Activated T-cell treated with anti-CD3 and anti-CD28 coated beads, Interleukin-2, amount 50 U/mL, for 24 hours (primary cell): ENCODE data around the gene GNGT1.

ENCODE experiments used
- DNase-seq: peaks from one replicate; pipeline ENCODE4 v3.0.0-alpha.2; 2020
- H3K27ac Mint-ChIP-seq: 2 replicates; pipeline ENCODE4 v1.8.0; 2020; ENCODE audit warnings: mild to moderate bottlenecking, mixed read lengths
- H3K27me3 Mint-ChIP-seq: 2 replicates; pipeline ENCODE4 v1.8.0; 2020; ENCODE audit warnings: mixed read lengths
- H3K36me3 Mint-ChIP-seq: 2 replicates; pipeline ENCODE4 v1.8.0; 2020; ENCODE audit warnings: low read depth, mixed read lengths
- H3K4me1 Mint-ChIP-seq: 2 replicates; pipeline ENCODE4 v1.8.0; 2020; ENCODE audit warnings: low read depth, mixed read lengths
- H3K4me3 Mint-ChIP-seq: 2 replicates; pipeline ENCODE4 v1.8.0; 2020; ENCODE audit warnings: mild to moderate bottlenecking, moderate library complexity, mixed read lengths
- H3K9me3 Mint-ChIP-seq: 2 replicates; pipeline ENCODE4 v1.8.0; 2020; ENCODE audit warnings: mixed read lengths

The GNGT1 gene

DNA sequence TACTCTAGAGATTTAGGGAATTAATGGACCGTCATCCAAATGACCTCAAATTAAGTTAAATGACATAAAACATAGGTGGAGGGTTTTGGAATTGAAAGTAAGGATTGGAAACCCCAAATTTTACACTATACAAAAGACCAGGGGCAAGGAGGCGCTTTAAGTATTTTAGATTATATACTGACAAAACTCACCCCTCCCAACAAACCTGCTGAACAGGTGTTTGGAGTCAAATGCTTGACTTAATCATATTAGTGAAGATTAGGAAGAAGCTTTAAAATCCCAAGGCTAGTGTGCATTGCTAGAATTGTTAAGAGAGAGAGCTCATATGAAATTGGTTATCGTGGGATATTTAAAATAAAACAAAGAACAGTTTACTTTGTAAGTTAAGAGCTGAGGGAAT lies at the start of gene GNGT1:
GNGT1 (plus strand) TSS at position 301 of the 400 bp plus-strand sequence. CDS start 180 bp downstream, outside the sequence.
- H3K36me3 Mint-ChIP-seq, result no peaks in the 10 kb centered on the region
- H3K4me1 Mint-ChIP-seq, result no peaks in the 10 kb centered on the region
- no peak for DNase-seq
- H3K27ac Mint-ChIP-seq, result no peak within 1 kb of the TSS
- peaks cover 7% of the 10 kb centered on the region for H3K27me3 Mint-ChIP-seq
- no peaks in the 10 kb centered on the region for H3K9me3 Mint-ChIP-seq
- no peak within 1 kb of the TSS for H3K4me3 Mint-ChIP-seq

DNA sequence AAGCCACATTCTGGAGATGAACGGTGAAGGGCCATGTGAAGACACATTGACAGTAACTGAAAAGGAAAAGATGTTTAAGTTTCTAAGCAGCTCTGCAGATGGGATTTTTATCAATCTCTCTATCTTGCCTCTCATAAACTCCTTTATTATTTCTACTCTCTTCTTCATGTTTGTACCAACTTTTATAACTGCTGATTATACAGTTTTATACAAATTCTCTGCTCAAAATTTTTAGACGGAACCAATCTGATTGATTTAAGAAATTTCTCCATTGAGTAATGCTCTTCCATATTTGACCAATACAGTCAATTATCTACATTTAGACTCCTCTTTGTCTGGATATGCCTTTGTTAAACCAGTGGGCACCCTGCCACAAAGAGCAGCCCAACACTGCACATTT lies 47.5 kb upstream of the GNGT1 start:
- Mint-ChIP-seq H3K4me3 (no peak overlapping the region), H3K9me3 (no peaks in the 10 kb centered on the region), H3K36me3 (no peaks in the 10 kb centered on the region), H3K27ac (no peak overlapping the region), H3K27me3 (peaks cover 5% of the 10 kb centered on the region), H3K4me1 (no peaks in the 10 kb centered on the region)
- no peak for DNase-seq

DNA sequence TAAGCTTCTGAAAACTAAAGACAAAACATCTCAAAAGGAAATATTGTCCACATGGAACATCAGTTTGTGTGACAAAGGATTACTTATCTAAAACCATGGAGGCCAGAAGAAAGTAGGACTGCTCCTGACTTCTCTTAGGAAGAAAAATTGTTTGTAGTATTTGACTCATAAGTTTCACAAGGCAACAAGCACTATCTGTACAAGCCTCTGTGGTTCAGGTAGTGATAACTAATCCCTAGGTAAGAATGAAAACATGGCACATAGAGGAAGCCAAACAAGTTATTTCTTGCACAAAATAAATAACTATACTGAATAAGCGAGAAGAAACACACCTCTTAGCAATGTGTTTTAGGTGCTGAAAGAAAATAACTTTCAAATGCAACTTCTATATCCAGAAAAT lies 46.1 kb upstream of the GNGT1 start:
- Mint-ChIP-seq H3K9me3 (no peaks in the 10 kb centered on the region), H3K4me3 (no peak overlapping the region), H3K27me3 (peaks cover 5% of the 10 kb centered on the region), H3K27ac (no peak overlapping the region), H3K36me3 (no peaks in the 10 kb centered on the region), H3K4me1 (no peaks in the 10 kb centered on the region)
- DNase-seq, result no peak

DNA sequence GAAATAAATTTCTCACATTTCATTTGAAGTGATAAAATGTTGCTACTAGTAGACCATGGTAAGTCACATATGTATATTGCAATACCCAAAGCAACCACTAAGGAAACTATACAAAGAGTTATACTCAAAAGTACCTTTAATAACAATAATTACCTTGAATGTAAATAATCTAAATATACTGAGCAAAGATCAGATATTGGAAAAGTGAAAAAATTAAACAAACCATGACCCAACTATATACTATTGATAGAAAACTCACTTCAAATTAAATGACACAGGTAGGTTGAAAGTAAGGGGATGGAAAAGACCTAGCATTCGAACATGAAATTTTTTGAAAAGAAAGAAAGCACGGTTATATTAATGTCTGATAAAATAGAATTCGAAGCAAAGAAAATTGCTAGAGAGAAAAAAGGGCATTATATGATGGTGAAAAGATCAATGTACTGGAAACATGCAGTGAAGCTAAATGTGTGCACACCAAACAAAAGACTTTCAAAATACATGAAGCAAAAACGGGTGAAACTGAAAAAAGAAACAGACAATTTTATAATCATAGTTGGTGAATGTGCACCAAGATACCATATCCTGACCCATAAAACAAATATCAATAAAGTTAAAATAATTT lies 44.9 kb upstream of the GNGT1 start:
- Mint-ChIP-seq H3K27me3 (no peaks in the 10 kb centered on the region), H3K9me3 (no peaks in the 10 kb centered on the region), H3K36me3 (no peaks in the 10 kb centered on the region), H3K4me1 (no peaks in the 10 kb centered on the region), H3K4me3 (no peak overlapping the region), H3K27ac (no peak overlapping the region)
- no peak for DNase-seq

DNA sequence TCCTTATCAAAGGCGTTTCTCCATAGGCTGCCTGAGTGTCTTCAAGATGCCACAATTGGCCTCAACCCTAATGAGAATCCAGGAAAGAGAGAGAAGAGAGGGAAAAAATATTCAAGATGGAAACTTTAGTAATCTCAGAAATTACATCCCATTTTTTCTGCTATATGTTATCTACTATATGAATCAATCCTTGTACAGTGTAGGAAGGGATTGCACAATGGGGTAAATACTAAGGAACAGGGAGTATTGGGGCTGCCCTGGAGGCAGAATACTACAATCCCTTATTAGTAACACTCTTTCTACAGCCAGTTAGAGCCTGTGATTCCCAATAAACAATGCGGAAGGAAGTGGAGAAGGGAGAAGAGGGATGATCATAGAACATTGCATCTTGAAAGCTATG lies 43.7 kb upstream of the GNGT1 start:
- Mint-ChIP-seq H3K9me3 (no peaks in the 10 kb centered on the region), H3K27ac (no peak overlapping the region), H3K36me3 (no peaks in the 10 kb centered on the region), H3K27me3 (no peaks in the 10 kb centered on the region), H3K4me1 (no peaks in the 10 kb centered on the region), H3K4me3 (no peak overlapping the region)
- no peak for DNase-seq

DNA sequence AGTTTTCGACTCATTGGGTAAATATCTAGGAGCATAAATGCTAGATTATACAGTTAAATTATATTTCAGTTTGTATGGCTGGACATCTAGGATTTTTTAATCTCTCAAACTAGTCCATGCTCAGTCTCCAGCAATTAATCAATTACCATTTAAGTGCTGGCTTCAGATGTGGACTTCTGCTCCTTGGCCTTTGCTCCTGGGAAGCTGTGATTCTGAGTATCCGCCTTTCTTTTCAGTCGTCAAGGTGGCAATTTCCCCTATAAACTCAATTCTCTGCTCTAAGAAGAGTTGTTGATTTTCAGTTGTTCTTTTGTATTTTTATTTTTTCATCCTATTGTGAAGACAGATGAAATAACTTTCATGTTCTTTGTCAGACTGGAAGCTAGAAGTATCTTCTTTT lies 39.5 kb upstream of the GNGT1 start:
- Mint-ChIP-seq H3K4me1 (no peaks in the 10 kb centered on the region), H3K9me3 (no peaks in the 10 kb centered on the region), H3K27me3 (no peaks in the 10 kb centered on the region), H3K36me3 (no peaks in the 10 kb centered on the region), H3K27ac (no peak overlapping the region), H3K4me3 (no peak overlapping the region)
- DNase-seq, result no peak

DNA sequence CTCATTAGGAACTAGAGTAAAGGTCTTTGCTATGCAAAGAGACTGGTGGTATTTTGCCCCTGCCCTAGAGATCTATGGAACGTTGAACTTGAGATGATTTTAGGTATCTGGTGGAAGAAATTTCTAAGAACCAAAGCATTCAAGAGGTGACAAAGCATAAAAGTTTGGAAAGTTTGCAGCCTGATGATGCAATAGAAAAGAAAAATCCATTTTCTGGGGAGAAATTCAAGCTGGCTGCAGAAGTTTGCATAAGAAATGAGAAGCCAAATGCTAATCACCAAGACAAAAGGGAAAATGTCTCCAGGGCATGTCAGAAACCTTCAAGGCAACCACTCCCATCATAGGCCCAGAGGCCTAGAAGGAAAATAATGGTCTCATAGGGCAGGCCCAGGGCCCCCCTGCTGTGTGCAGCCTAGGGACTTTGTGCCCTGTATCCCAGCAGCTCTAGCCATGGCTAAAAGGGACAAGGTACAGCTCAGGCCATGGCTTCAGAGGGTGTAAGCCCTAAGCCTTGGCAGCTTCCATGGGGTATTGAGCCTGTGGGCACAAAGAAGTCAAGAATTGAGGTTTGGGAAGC lies 32.3 kb upstream of the GNGT1 start:
- Mint-ChIP-seq H3K4me3 (no peak overlapping the region), H3K4me1 (no peaks in the 10 kb centered on the region), H3K27ac (no peak overlapping the region), H3K36me3 (no peaks in the 10 kb centered on the region), H3K27me3 (no peaks in the 10 kb centered on the region), H3K9me3 (peaks cover 5% of the 10 kb centered on the region)
- DNase-seq, result no peak

DNA sequence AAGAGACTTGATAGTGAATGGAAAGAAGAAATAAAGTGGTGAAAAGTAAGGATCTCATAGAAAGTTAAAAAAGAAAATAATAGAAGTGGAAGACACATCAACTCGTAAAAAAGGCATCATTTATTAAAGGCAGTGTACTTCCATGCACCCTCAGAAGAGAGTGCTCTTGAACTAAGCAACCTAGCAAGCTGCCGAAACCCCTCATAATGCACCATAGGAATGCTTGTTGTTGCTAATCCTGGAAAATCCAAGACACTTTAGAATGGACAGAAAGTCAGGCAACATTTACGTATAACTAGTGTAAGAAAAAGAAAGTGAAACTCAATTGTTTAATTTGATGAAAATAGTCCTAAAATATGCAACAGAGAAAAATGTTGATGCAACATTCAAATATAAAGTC lies 28.6 kb upstream of the GNGT1 start:
- Mint-ChIP-seq H3K4me1 (no peaks in the 10 kb centered on the region), H3K27ac (no peak overlapping the region), H3K36me3 (no peaks in the 10 kb centered on the region), H3K4me3 (no peak overlapping the region), H3K9me3 (peaks cover 5% of the 10 kb centered on the region), H3K27me3 (no peaks in the 10 kb centered on the region)
- DNase-seq, result no peak

DNA sequence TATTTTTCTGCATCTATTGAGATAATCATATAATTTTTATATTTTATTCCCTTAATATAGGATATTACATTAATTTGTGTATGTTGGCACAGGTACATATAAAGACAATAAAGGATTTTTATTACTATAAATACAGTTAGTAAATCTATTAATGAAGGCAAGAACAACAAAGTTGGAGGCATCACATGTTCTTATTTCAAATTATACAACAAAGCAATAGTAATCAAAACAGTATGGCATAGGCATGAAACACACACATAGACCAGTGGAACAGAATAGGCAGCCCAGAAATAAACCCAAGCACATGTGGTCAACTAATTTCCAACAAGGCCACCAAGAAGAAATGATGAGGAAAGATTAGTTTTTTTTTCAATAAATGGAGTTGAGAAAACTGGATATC lies 27.0 kb upstream of the GNGT1 start:
- no peak for DNase-seq
- Mint-ChIP-seq H3K27me3 (no peaks in the 10 kb centered on the region), H3K4me3 (no peak overlapping the region)

DNA sequence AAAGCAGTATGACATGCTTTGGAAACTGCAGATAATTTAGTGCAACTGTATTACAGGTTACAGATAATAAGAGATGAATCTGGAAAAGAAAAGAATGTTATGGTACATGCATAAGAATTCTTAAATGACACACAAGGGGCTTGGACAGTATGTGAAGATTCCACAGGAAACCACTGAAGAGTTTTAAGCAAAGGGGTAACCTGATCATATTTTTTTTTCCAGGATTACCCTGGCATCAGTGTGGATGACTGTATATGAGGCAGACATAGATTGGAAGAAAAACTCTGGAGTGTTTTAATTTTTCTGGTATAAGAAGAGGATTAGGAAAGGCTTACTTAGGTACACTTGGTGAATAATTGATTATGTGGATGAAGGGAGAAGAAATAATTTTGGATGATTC lies 23.9 kb upstream of the GNGT1 start:
- H3K4me3 Mint-ChIP-seq, result no peak overlapping the region
- H3K4me1 Mint-ChIP-seq, result no peaks in the 10 kb centered on the region
- DNase-seq, result no peak
- no peak overlapping the region for H3K27ac Mint-ChIP-seq
- H3K27me3 Mint-ChIP-seq, result peaks cover 6% of the 10 kb centered on the region
- no peaks in the 10 kb centered on the region for H3K9me3 Mint-ChIP-seq
- no peaks in the 10 kb centered on the region for H3K36me3 Mint-ChIP-seq

More for the DNA sequence above, 27.0 kb upstream of the GNGT1 start:
- no peaks in the 10 kb centered on the region for H3K36me3 Mint-ChIP-seq
- H3K4me1 Mint-ChIP-seq, result no peaks in the 10 kb centered on the region
- no peak overlapping the region for H3K27ac Mint-ChIP-seq
- no peaks in the 10 kb centered on the region for H3K9me3 Mint-ChIP-seq

DNA sequence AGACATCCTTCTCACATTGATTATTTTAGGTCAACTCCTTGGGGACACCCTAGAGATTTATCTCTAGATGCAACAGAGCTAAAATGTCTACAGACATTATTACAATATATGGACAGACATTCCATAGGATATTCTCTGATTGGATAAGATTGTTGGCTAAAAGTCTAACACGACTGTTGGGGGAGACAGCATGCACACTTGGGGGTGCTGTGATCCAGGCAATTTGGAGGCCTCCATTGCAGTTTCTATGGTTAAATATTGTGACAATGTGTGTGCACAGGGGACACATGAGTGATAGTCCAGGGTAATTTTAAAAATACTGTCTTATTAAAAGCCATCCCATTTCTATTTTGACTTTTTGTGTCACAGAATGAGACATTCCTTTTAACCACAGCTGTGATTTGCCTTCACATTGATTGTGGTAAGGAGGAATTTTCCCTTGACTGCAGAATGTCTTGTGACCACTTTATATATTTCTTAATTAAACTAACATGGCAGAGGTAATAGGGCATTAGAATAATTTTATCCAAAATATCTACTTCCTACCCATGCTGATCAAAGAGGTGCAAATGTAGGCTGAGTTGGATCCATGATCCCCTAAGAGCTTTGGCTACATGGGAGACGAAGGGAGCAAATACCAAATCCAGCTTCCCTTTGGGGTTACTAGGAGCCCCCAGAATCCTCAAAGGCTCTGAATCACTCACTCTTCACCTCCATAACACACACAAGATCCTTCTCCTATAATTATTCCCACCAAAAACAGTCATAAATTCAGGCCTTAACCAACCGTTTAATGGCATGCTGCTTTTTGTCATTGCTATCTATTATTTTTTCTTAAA lies 23.1 kb upstream of the GNGT1 start:
- no peaks in the 10 kb centered on the region for H3K36me3 Mint-ChIP-seq
- no peaks in the 10 kb centered on the region for H3K4me1 Mint-ChIP-seq
- H3K9me3 Mint-ChIP-seq, result no peaks in the 10 kb centered on the region
- no peak overlapping the region for H3K4me3 Mint-ChIP-seq
- DNase-seq, result no peak
- no peak overlapping the region for H3K27ac Mint-ChIP-seq
- H3K27me3 Mint-ChIP-seq, result peaks cover 12% of the 10 kb centered on the region

DNA sequence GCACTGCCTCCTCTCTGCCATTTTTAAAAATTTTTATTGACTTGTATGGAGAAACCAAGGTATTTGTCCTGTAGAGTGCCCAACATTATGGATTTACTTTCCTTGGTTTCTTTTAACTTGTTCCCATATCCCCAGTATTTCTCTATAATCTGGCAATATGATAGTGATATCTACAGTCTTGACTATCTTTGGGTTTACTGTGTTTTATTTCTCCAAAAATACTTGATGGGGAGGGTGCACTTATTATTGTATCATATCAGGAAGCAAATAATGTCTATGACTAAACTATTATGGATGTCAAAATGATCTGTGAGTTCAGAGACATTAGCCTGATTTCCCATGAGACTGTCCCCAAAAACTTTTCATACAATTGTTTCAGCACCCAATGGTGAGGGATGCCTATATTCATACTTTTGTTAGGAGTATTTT lies 22.4 kb upstream of the GNGT1 start:
- Mint-ChIP-seq H3K36me3 (no peaks in the 10 kb centered on the region), H3K27ac (no peak overlapping the region), H3K4me3 (no peak overlapping the region), H3K9me3 (no peaks in the 10 kb centered on the region), H3K4me1 (no peaks in the 10 kb centered on the region), H3K27me3 (peaks cover 18% of the 10 kb centered on the region)
- no peak for DNase-seq

DNA sequence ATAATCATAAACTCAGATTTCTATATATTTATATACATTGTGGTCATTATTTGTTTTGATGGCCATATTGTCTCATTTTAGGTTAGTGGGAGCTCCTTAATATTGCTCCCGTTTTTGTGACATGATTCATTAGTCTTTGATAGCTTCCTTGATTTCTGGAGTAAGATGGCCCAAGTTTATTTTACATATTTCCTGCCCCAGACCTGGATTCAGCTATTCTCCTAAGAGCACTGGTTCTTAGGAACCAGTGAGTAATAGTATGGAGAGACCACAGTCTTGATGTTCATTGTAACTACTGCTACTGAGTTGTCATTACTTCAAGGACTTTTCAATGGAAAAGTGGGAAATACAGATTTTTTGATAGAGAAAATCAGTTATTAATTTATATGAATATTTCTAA lies 21.8 kb upstream of the GNGT1 start:
- H3K36me3 Mint-ChIP-seq, result no peaks in the 10 kb centered on the region
- H3K9me3 Mint-ChIP-seq, result no peaks in the 10 kb centered on the region
- no peak overlapping the region for H3K4me3 Mint-ChIP-seq
- peaks cover under 1% of the 10 kb centered on the region for H3K4me1 Mint-ChIP-seq
- H3K27me3 Mint-ChIP-seq, result peaks cover 24% of the 10 kb centered on the region
- H3K27ac Mint-ChIP-seq, result no peak overlapping the region
- no peak for DNase-seq

DNA sequence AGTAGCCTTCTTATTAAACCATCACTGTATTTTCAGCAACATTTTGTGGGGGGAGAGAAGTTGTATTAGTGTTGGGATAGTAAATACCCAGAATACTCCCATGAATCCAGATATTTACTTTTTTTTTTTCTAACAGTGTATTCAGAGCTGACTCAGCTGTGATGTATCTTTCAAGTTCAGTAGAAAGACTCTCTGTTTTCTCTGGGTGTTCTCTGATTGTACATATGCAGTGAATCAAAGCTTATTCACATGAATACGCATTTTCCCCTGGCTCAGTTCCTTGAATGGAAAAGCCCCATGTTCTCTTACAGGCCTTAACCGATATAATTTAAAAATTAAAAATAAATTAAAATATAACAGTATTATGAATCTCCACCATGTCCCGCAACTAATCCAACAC lies 17.1 kb upstream of the GNGT1 start:
- Mint-ChIP-seq H3K36me3 (no peaks in the 10 kb centered on the region), H3K4me3 (no peak overlapping the region), H3K27ac (no peak overlapping the region), H3K27me3 (peaks cover 63% of the 10 kb centered on the region), H3K9me3 (no peaks in the 10 kb centered on the region), H3K4me1 (peaks cover 11% of the 10 kb centered on the region)
- no peak for DNase-seq

DNA sequence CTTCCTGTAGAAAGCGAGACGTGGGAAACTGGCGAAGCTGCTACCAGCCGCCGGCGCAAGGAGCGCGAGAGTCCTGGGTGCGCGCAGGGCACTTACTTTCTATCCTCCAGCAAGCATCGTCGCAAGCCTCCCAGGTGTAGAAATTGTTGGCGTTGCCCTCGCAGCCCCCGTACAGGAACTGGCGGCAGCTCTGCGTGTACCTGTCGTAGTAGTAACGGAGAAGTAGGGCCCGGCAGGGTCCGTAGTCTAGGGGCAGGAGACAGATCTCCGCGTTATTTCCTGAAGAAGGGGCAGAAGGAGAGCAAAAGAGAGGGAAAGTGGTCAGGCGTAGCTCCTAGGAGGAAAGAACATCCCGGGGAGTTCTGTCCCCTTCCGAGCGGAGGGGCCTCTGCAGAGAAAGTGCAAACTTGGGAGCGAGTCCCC lies 16.3 kb upstream of the GNGT1 start:
- Mint-ChIP-seq H3K9me3 (no peaks in the 10 kb centered on the region), H3K27me3 (peaks cover 63% of the 10 kb centered on the region), H3K27ac (no peak overlapping the region), H3K4me1 (peaks cover 11% of the 10 kb centered on the region), H3K36me3 (no peaks in the 10 kb centered on the region), H3K4me3 (peak overlapping the region; percentile 64)
- peak; percentile 33 for DNase-seq
